Right cardiac atrium (tissue), 5 donors: Measurements from ENCODE around the gene TMEM150B. TPM values are rescaled to one million over a fixed set of nuclear protein-coding genes. Genes with fewer than 3 reads are reported as not detected.

Experiments
- ATAC-seq, 2 donors: fragments of 200-7000 bp; cut with Tn5 transposase; one replicate each; pipeline versions ENCODE4 v1.8.0 to v1.9.1; 2020; ENCODE audit warnings: moderate library complexity in 2 of 2, mild to moderate bottlenecking in 1 of 2
- DNase-seq, 3 donors: peaks; one replicate each; pipeline ENCODE4 v3.0.0-alpha.2; 2020
- H3K27ac ChIP-seq: one replicate; pipeline ENCODE4 v1.5.1; 2013; ENCODE audit warnings: mild to moderate bottlenecking, low read length, control low read depth, moderate library complexity
- H3K27me3 ChIP-seq: one replicate; pipeline ENCODE4 v1.6.1; 2013; ENCODE audit not compliant: control insufficient read depth, insufficient read depth
- H3K4me1 ChIP-seq: one replicate; pipeline ENCODE4 v1.6.1; 2013; ENCODE audit warnings: low read length; ENCODE audit not compliant: control insufficient read depth, insufficient read depth
- H3K4me3 ChIP-seq: one replicate; pipeline ENCODE4 v1.5.1; 2013; ENCODE audit warnings: low read length, control low read depth
- H3K9me3 ChIP-seq: one replicate; pipeline ENCODE4 v1.6.1; 2013; ENCODE audit warnings: low read length; ENCODE audit not compliant: control insufficient read depth
- WGBS: extraction: QIAGEN DNeasy Blood & Tissue Kit; methylation state at CpG from one replicate; pipeline ENCODE4 v1.1.7; 2013; 5-methylcytosine and 5-hydroxymethylcytosine counted together
- intact Hi-C, 4 donors: fragments of 100-400 bp; cut with DNase I; formaldehyde crosslinking; loops; one replicate each; pipeline versions ENCODE4 v1.11.0 to v1.14.0; 2022 to 2023
- polyA plus RNA-seq: library from polyadenylated mRNA; stranded (reverse); fragments of 200-250 nt; gene quantifications from one replicate; pipeline ENCODE4 v1.2.3, GENCODE V29; 2013
- total RNA-seq, 4 donors: library from RNA; stranded (reverse); fragmentation: NEBNext Ultra II Directional; extraction: Animal tissue kit (Norgen Biotek cat#: 25700); gene quantifications; one replicate each; pipeline ENCODE4 v1.2.1, GENCODE V29; 2021
- donor health status: healthy with polysubstance abuse.
- donor health status: DM: no; HTN: yes; CAD: no.
- donor health status: DM: no; HTN: no; CAD: no.
- donor health status: DM: no; HTN: yes; CAD: no; lungs with severe emphysema.
- donor health status: DM: yes; HTN: yes; CAD: no.

The TMEM150B gene
- total and polyA plus RNA-seq, 5 donors, result 0.68 to 2.4 (median 2.0) TPM

DNA sequence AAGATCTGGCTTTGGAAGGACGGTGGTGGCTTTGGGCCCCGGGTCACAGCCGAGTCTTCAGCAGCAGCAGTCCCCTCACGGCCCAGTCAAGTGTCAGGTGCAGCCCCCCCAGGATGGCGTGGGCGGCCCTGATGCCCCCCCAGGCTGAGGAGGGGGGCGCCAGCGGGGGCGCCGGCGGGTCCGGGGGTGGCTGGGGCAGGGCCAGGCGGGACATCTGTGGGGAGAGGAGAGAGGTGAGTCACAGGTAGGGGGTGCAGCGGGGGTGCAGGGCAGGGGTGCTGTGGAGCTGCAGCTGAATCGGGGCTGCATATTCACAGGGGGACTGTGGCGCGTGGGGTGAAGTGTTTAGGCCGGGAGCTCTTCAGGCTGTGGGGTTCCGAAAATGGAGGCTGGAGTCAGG, 40.8 kb upstream of the TMEM150B start:
- Histone ChIP-seq H3K9me3 (no peaks in the 10 kb centered on the region), H3K27me3 (no peaks in the 10 kb centered on the region), H3K4me1 (no peaks in the 10 kb centered on the region), H3K4me3 (no peak overlapping the region), H3K27ac (no peak overlapping the region)
- DNase-seq (no peak), ATAC-seq (no peak)
- intact Hi-C loops, result no loop called here
- 72% methylated on average over 19 of the region's 19 CpGs for WGBS

DNA sequence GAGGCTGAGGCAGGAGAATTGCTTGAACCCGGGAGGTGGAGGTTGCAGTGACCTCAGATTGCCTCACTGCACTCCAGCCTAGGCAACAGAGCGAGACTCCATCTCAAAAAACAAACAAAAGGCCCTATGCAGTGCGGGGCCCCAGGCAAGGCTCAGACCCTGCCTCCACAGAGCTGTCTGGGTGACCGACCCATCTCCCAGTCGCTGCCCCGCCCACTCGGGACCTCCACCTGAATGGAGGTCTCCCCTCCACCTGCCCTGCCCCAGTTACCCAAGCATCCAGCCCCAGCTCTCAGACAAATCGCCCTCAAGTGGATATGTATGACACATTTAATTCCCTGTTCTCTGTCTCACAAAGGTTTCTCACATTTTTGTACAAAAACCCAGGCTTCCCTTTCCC, 40.1 kb upstream of the TMEM150B start:
- ATAC-seq, result no peak
- H3K4me1 ChIP-seq, result no peaks in the 10 kb centered on the region
- DNase-seq, result no peak
- H3K27ac ChIP-seq, result no peak overlapping the region
- intact Hi-C loops, result no loop called here
- WGBS, result 89% methylated on average over 8 of the region's 8 CpGs
- no peaks in the 10 kb centered on the region for H3K9me3 ChIP-seq
- H3K4me3 ChIP-seq, result no peak overlapping the region
- no peaks in the 10 kb centered on the region for H3K27me3 ChIP-seq

DNA sequence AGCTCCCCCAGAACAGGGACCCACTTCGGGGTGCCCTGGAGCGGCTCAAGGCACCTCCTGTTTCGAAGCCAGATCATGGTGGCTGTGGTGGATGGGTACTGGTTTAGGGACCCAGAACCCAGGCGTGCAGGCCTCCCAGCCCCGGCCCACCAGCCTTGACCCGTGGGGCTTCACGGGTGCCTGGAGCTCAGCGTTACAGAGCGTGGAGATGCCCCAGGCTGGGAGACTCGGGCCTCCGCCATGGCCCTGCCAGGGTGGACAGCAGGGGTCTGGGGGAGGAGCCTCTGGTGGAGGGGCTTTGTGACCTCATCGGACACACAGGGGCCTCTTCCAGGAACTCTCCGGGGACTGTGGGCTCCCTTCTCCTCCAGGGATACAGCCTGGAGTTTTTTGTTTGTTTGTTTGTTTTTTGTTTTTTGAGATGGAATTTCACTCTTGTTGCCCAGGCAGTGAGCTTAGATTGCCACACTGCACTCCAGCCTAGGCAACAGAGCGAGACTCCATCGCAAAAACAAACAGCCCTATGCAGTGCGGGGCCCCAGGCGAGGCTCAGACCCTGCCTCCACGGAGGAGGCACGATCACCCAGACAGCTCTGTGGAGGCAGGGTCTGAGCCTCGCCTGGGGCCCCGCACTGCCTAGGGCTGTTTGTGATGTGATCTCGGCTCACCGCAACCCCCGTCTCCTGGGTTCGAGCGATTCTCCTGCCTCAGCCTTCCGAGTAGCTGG, 38.0 kb upstream of the TMEM150B start, which contains the start of gene GARIN5B:
GARIN5B (minus strand) TSS at position 271 of the 727 bp plus-strand sequence; CDS start at position 77, 194 bp downstream.
- no peaks in the 10 kb centered on the region for H3K4me1 ChIP-seq
- 78% methylated on average over 27 of the region's 27 CpGs for WGBS
- H3K27me3 ChIP-seq, result no peaks in the 10 kb centered on the region
- H3K4me3 ChIP-seq, result no peak within 1 kb of the TSS
- no peak for DNase-seq
- H3K9me3 ChIP-seq, result no peaks in the 10 kb centered on the region
- H3K27ac ChIP-seq, result no peak within 1 kb of the TSS
- intact Hi-C loops, result no loop called here
- no peak for ATAC-seq

DNA sequence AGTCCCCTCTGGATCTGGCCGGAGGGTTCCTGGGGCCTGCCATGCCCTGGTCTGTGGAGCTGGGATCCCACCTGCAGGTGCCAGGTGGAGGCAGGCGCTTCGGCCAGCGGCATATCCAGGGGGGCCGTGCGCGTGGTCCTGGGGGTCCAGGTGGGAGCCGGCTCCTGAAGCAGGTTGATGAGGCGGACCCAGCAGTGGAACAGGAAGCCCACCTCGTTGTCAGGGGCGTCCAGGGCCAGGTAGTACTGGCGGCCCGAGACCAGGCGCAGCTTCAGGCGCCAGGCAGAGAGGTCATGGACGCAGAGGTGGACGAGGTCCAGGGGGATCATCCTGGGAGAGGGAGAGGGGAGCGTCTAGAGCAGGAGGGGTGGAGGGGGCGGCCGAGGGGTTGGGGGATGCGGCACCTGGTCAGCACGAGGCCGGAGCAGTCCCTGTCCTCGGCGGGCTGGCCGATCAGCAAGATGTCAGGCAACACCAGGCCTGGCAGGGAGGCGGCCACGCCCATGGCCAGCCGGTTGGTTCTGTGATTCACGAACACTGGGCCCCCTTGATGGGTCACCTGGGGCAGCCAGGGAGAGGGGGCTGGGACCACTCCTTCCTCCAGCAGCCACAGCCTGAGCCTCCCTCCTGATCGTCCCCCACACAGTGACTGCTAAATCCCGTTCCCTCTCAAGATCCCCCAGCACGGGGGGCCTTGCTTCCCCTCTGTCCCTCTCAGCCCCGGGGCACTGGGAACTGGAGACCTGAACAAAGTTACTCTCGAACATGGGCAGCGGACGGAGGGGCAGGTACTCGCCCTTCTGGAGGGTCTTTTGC, 37.2 kb upstream of the TMEM150B start:
- ATAC-seq (no peak), DNase-seq (no peak)
- intact Hi-C loops, result no loop called here
- H3K4me3 ChIP-seq, result no peak overlapping the region
- H3K27me3 ChIP-seq, result no peaks in the 10 kb centered on the region
- H3K9me3 ChIP-seq, result no peaks in the 10 kb centered on the region
- WGBS, result 71% methylated on average over 38 of the region's 38 CpGs
- H3K27ac ChIP-seq, result no peak overlapping the region
- no peaks in the 10 kb centered on the region for H3K4me1 ChIP-seq

DNA sequence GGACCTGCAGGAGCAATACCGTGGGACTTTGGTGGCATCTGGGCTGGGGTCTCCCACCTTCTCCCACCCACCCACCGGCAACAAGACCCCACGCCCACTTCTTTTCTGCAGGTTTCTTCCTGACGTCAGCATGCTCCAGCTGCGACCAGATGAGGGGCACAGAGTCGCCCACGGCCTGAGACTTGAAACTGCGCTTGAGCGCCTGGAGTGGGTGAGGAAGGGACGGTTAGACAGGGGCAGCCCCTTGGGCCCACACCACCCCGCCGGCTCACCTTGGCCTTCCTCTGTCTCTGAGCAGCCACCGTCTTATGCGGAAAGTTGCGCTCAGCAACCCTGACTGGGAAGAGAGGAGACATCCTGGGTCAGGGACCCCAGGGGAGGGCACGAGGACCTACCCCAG, 35.8 kb upstream of the TMEM150B start:
- WGBS, result 90% methylated on average over 16 of the region's 16 CpGs
- no peak overlapping the region for H3K4me3 ChIP-seq
- no peak overlapping the region for H3K27ac ChIP-seq
- DNase-seq (no peak), ATAC-seq (no peak)
- H3K27me3 ChIP-seq, result no peaks in the 10 kb centered on the region
- intact Hi-C loops, result no loop called here
- H3K4me1 ChIP-seq, result no peaks in the 10 kb centered on the region
- H3K9me3 ChIP-seq, result no peaks in the 10 kb centered on the region

DNA sequence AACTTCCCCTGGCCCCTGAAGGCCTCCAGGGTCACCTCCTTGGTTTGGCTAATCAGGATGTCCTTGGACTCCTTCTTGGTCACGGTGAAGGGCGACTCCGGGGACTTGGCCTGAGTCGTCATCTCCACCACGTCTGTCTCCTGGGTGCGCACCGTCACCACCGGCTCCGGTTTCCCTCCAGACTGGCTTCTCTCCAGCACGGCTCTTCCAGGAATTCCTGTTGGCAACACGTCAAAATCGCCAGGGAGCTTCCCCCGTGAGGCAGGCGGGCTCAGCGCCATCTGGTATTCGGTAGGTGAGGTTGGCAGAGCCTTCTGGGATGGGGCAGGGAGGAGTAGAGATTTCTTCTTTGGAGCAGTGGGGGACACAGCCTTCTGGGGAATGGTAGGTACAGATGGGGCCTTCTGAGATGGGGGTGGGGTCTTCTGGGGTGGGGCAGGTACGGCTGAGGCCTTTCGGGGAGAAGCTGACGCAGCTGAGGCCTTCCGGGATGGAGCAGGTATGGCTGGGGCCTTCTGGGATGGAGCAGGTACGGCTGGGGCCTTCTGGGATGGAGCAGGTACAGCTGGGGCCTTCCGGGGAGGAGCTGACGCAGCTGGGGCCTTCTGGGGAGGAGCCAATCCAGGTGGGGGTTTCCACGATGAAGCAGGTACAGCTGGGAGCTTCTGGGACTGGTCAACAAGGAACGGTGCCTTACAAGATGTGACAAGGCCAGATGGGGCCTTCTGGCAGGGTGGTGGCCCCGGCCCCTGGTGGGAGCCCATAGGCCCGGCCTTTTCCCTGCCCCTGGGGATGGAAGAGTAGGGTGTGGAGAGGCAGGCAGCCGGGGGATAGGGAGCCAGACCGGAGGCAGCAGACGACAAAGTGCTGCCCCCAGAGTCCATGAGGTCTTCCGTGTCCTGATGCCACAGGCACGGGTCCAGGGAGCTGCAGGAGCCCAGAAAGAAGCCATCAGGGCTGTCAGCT, 34.1 kb upstream of the TMEM150B start:
- no peak overlapping the region for H3K27ac ChIP-seq
- no peak overlapping the region for H3K4me3 ChIP-seq
- ATAC-seq, result no peak
- no peaks in the 10 kb centered on the region for H3K27me3 ChIP-seq
- H3K9me3 ChIP-seq, result no peaks in the 10 kb centered on the region
- DNase-seq, result no peak
- WGBS, result 59% methylated on average over 32 of the region's 32 CpGs
- no peaks in the 10 kb centered on the region for H3K4me1 ChIP-seq
- intact Hi-C loops, result no loop called here

DNA sequence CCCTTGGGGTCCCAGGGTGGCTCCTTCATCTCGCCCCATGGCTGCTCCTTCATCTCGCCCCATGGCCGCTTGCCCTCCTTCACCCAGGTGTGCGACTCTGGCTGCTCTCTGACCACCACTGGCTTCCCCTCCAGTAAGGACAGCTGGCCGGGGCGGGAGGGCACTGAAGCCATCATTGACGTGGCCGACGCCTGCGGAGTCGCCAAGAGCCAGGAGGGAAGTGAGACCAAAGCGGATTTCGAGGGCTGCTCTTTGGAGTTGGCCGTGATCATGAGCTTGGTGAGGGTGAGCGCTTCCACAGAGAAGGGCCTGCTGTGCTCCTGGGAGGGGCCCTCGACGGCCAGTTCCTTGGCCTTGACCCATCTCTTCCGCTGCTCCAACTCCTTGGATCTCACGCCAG, 33.4 kb upstream of the TMEM150B start:
- Histone ChIP-seq H3K4me3 (no peak overlapping the region), H3K9me3 (no peaks in the 10 kb centered on the region), H3K27me3 (no peaks in the 10 kb centered on the region), H3K27ac (no peak overlapping the region), H3K4me1 (no peaks in the 10 kb centered on the region)
- no peak for DNase-seq
- WGBS, result 84% methylated on average over 19 of the region's 19 CpGs
- intact Hi-C loops, result no loop called here
- no peak for ATAC-seq

DNA sequence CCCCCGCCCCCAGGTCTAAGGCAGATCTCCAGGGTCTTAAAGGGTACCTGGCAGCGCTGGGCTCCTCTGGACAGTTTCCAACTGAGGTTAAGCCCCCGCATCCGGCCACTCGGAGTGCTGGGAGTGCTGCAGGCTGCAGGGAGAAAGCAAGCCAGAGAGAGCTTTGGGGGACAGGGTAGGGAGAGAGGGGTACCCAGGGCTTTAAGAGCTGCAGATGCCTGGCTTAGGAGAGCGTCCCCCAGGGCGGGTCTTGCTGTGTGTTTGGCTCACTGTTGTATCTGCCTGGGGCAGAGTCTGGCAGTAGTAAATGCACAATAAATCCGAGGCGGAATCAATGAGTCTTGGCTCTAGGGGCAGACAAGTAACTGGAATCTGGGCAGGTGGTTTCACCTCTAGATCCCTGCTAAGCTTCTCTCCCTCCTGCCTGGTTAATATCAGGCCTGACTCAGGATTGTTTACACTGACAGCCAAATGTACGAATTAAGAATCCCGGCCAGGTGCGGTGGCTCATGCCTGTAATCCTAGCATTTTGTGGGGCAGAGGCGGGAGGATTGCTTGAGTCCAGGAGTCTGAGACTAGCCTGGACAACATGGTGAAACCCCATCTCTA, 30.2 kb upstream of the TMEM150B start:
- intact Hi-C loops, result no loop called here
- Histone ChIP-seq H3K27ac (no peak overlapping the region), H3K4me1 (no peaks in the 10 kb centered on the region), H3K27me3 (no peaks in the 10 kb centered on the region), H3K4me3 (no peak overlapping the region), H3K9me3 (no peaks in the 10 kb centered on the region)
- ATAC-seq (no peak), DNase-seq (peak in 1 of 3 donors; percentile 38)
- WGBS, result 29% methylated on average over 13 of the region's 13 CpGs

DNA sequence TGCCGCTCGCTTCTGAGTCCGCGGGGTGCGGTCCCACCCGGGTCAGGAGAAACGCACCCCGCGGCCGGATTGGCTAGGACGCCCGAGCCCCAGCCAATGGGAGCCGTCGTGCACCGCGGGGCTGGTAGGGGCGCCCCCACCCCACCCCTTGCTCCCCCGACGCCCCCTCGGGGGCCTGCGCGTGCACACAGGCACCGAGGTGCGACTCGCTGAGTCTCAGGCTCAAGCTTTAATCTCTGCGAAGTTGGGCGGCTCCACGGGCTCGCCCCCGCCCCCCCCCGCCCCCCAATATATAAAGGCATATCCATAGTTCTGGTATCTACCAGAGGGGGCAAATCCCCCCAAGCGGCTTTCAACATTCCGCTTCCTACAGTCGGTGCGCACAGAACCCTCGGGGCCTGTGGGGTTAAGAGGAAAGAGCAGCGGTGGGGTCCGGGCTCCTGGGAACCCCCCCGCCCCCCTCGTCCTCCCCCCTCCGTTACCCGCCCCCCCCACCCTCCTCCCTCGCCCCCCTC, 29.6 kb upstream of the TMEM150B start, which contains the start of gene COX6B2:
COX6B2 (minus strand) TSS at position 22 of the 515 bp plus-strand sequence. CDS start 198 bp downstream, outside the sequence.
- Histone ChIP-seq H3K27me3 (no peaks in the 10 kb centered on the region), H3K27ac (no peak within 1 kb of the TSS), H3K4me1 (no peaks in the 10 kb centered on the region), H3K4me3 (peak within 1 kb of the TSS; percentile 24), H3K9me3 (no peaks in the 10 kb centered on the region)
- 2% methylated on average over 43 of the region's 43 CpGs for WGBS
- DNase-seq (peak in 1 of 3 donors; percentile 46), ATAC-seq (no peak)
- intact Hi-C loops, result no loop called here
